ENCODE measurements around the gene FCRL3. TPM values are rescaled to one million over a fixed set of nuclear protein-coding genes. Genes with fewer than 3 reads are reported as not detected.

FCRL3 gene
- total RNA-seq, 3 donors from 2014 or later (not counting 1 experiment from before 2014, with no cell fraction given), result 69.8 to 117 (median 83.8) TPM

DNA sequence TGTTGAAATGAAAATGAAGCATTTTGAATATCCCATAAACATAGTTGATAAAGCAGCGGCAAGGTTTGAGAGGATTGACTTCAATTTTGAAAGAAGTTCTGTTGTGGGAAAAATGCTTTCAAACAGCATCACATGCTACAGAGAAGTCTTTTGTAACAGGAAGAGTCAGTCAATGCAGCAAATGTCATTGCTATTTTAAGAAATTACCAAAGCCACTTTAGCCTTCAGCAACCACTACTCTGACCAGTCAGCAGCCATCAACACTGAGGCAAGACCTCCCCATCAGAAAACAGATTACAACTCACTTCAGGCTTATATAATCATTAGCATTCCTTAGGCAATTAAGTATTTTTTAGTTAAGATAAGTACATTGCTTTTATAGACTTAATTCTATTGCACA is 33.8 kb upstream of the FCRL3 start:
- DNase-seq (no peak), ATAC-seq (peak; percentile 44 to 47 (median 46))
- Mint-ChIP-seq H3K36me3 (no peaks in the 10 kb centered on the region), H3K27ac (peak overlapping the region; percentile 65 to 82), H3K9me3 (no peaks in the 10 kb centered on the region), H3K27me3 (ENCODE audit: low read depth in 2 of 2) (no peaks in the 10 kb centered on the region), H3K4me1 (peaks cover 51 to 58% of the 10 kb centered on the region in 2 donors), H3K4me3 (peak overlapping the region; percentile 21)
- 33% methylated on average over 1 of the region's 1 CpG for WGBS (ENCODE audit: insufficient coverage)
- Histone ChIP-seq H3K27ac (ENCODE audit: low read length) (peak overlapping the region; percentile 78), H3K4me3 (ENCODE audit: low read length) (no peak overlapping the region), H3K9me3 (ENCODE audit: control insufficient read depth, insufficient read depth, low read length) (no peaks in the 10 kb centered on the region), H3K36me3 (ENCODE audit: control insufficient read depth, insufficient read depth, low read length) (no peaks in the 10 kb centered on the region), H3K27me3 (ENCODE audit: control insufficient read depth, insufficient read depth, low read length) (no peaks in the 10 kb centered on the region), H3K4me1 (ENCODE audit: control insufficient read depth, insufficient read depth, low read length) (peaks cover 11% of the 10 kb centered on the region)
- no peak for TF ChIP-seq CTCF (IDR thresholded peaks at IDR 0.05)
- intact Hi-C loops (cut with micrococcal nuclease), result no loop called here

GRCh38 chr1:157732755-157733154 is 32.2 kb upstream of the FCRL3 start:
- Histone ChIP-seq H3K9me3 (ENCODE audit: control insufficient read depth, insufficient read depth, low read length) (no peaks in the 10 kb centered on the region), H3K4me1 (ENCODE audit: control insufficient read depth, insufficient read depth, low read length) (peaks cover 10% of the 10 kb centered on the region), H3K4me3 (ENCODE audit: low read length) (no peak overlapping the region), H3K36me3 (ENCODE audit: control insufficient read depth, insufficient read depth, low read length) (no peaks in the 10 kb centered on the region), H3K27ac (ENCODE audit: low read length) (no peak overlapping the region), H3K27me3 (ENCODE audit: control insufficient read depth, insufficient read depth, low read length) (no peaks in the 10 kb centered on the region)
- peak overlapping the region; percentile 65 to 82 for H3K27ac Mint-ChIP-seq
- H3K9me3 Mint-ChIP-seq, result no peaks in the 10 kb centered on the region
- H3K4me3 Mint-ChIP-seq, result no peak overlapping the region
- DNase-seq (no peak), ATAC-seq (no peak)
- peaks cover 57% of the 10 kb centered on the region in 2 donors for H3K4me1 Mint-ChIP-seq
- TF ChIP-seq CTCF (IDR thresholded peaks at IDR 0.05), result no peak
- intact Hi-C loops (cut with micrococcal nuclease), result no loop called here
- 85% methylated on average over 3 of the region's 3 CpGs for WGBS (ENCODE audit: insufficient coverage)
- no peaks in the 10 kb centered on the region for H3K36me3 Mint-ChIP-seq
- H3K27me3 Mint-ChIP-seq (ENCODE audit: low read depth in 2 of 2), result no peaks in the 10 kb centered on the region

DNA sequence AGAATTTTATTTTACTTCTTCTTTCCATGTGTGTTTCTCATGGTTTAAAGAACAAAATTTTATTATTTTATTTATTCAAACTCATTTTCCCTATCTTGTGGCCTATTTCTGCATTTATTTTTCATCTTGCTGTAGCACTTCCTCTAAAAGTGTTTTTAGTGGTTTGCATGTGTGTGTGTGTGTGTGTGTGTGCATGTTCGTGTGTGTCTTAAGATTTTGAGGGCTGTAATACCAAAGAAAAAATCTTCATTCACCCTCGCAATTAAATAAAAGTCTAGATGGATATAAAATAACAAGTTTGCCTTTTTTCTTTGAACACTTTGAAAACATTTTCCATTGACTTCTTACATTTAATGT is 24.6 kb upstream of the FCRL3 start:
- WGBS (ENCODE audit: insufficient coverage), result no CpG with 5 or more reads among the region's 2 CpGs

More for the DNA sequence above, 24.6 kb upstream of the FCRL3 start:
- no peak for TF ChIP-seq CTCF (IDR thresholded peaks at IDR 0.05)
- Histone ChIP-seq H3K9me3 (ENCODE audit: control insufficient read depth, insufficient read depth, low read length) (peaks cover 10% of the 10 kb centered on the region), H3K4me3 (ENCODE audit: low read length) (no peak overlapping the region), H3K27me3 (ENCODE audit: control insufficient read depth, insufficient read depth, low read length) (no peaks in the 10 kb centered on the region), H3K36me3 (ENCODE audit: control insufficient read depth, insufficient read depth, low read length) (no peaks in the 10 kb centered on the region), H3K27ac (ENCODE audit: low read length) (peak overlapping the region; percentile 71), H3K4me1 (ENCODE audit: control insufficient read depth, insufficient read depth, low read length) (peaks cover 42% of the 10 kb centered on the region)
- peak overlapping the region; percentile 69 for H3K4me3 Mint-ChIP-seq
- peak overlapping the region; percentile 84 to 92 for H3K27ac Mint-ChIP-seq
- ATAC-seq (peak; percentile 16 to 53 (median 40)), DNase-seq (peak in 1 of 2 donors; percentile 57)
- no peaks in the 10 kb centered on the region for H3K36me3 Mint-ChIP-seq
- H3K4me1 Mint-ChIP-seq, result peaks cover 76 to 80% of the 10 kb centered on the region in 2 donors
- intact Hi-C loops (cut with micrococcal nuclease), result loop anchor here (10.0 kb wide), 2 partner anchors 50 to 1210 kb away; partner anchors contain the start of genes FCRL2 and PYHIN1
- no peaks in the 10 kb centered on the region for H3K27me3 Mint-ChIP-seq (ENCODE audit: low read depth in 2 of 2)
- peaks cover 2 to 7% of the 10 kb centered on the region in 2 donors for H3K9me3 Mint-ChIP-seq

Data from natural killer cell (primary cell).